Measurements from ENCODE around the gene DPP10.
"Not testable (repeated sequence)": the region's sequence is repeated elsewhere in the genome, so short reads cannot be mapped to it uniquely, and the experiment has no call there.

The DPP10 gene

GRCh38 chr2:115034801-115035200 lies 592.4 kb downstream of the DPP10 start:
- DNase-seq, result no peak

- no peak for DNase-seq
These were observed 594.4 kb downstream of the DPP10 start for GRCh38 chr2:115036818-115037217.

- DNase-seq, result no peak
These were observed 615.0 kb downstream of the DPP10 start for GRCh38 chr2:115057473-115057872.

- no peak for DNase-seq
These were observed 627.6 kb downstream of the DPP10 start for GRCh38 chr2:115070002-115070401.

- DNase-seq, result no peak
These were observed 629.1 kb downstream of the DPP10 start for GRCh38 chr2:115071534-115071933.

GRCh38 chr2:115075800-115076199 lies 633.4 kb downstream of the DPP10 start:
- DNase-seq, result no peak

GRCh38 chr2:115077626-115078025 lies 635.2 kb downstream of the DPP10 start:
- no peak for DNase-seq

- no peak for DNase-seq
These were observed 640.8 kb downstream of the DPP10 start for GRCh38 chr2:115083225-115083624.

- DNase-seq, result no peak
These were observed 641.3 kb downstream of the DPP10 start for GRCh38 chr2:115083711-115084110.

GRCh38 chr2:115084446-115084845 lies 642.0 kb downstream of the DPP10 start:
- DNase-seq, result no peak

- DNase-seq, result not testable (repeated sequence)
These were observed 643.7 kb downstream of the DPP10 start for GRCh38 chr2:115086051-115086620.

GRCh38 chr2:115094441-115094840 lies 652.0 kb downstream of the DPP10 start:
- no peak for DNase-seq

GRCh38 chr2:115105966-115106365 lies 663.5 kb downstream of the DPP10 start:
- DNase-seq, result no peak

GRCh38 chr2:115115135-115115534 lies 672.7 kb downstream of the DPP10 start:
- no peak for DNase-seq

- no peak for DNase-seq
These were observed 675.9 kb downstream of the DPP10 start for GRCh38 chr2:115118306-115118705.

- DNase-seq, result no peak
These were observed 676.6 kb downstream of the DPP10 start for GRCh38 chr2:115119086-115119485.

- DNase-seq, result no peak
These were observed 680.3 kb downstream of the DPP10 start for GRCh38 chr2:115122701-115123100.

GRCh38 chr2:115124817-115125216 lies 682.4 kb downstream of the DPP10 start:
- no peak for DNase-seq

- no peak for DNase-seq
These were observed 687.1 kb downstream of the DPP10 start for GRCh38 chr2:115129536-115129935.

GRCh38 chr2:115160531-115161080 lies 718.2 kb downstream of the DPP10 start:
- DNase-seq, result no peak

- DNase-seq, result no peak
These were observed 718.8 kb downstream of the DPP10 start for GRCh38 chr2:115161081-115161770.

- no peak for DNase-seq
These were observed 719.5 kb downstream of the DPP10 start for GRCh38 chr2:115161771-115162493.

GRCh38 chr2:115162494-115163293 lies 720.3 kb downstream of the DPP10 start:
- no peak for DNase-seq
